GM12891 (cell line): Measurements from ENCODE around the gene SEC61A1.

Experiments used
- POLR2A ChIP-seq: IDR thresholded peaks from 2 replicates; pipeline ENCODE4 v1.6.1; 2011; ENCODE audit warnings: low read depth, low read length, control low read depth
- POLR2AphosphoS5 ChIP-seq: IDR thresholded peaks from 2 replicates; pipeline ENCODE4 v1.6.1; 2011; ENCODE audit warnings: low read depth, low read length, control low read depth
- TAF1 ChIP-seq: IDR thresholded peaks from 2 replicates; pipeline ENCODE4 v1.6.1; 2011; ENCODE audit warnings: low read depth, low read length, control low read depth

DNA sequence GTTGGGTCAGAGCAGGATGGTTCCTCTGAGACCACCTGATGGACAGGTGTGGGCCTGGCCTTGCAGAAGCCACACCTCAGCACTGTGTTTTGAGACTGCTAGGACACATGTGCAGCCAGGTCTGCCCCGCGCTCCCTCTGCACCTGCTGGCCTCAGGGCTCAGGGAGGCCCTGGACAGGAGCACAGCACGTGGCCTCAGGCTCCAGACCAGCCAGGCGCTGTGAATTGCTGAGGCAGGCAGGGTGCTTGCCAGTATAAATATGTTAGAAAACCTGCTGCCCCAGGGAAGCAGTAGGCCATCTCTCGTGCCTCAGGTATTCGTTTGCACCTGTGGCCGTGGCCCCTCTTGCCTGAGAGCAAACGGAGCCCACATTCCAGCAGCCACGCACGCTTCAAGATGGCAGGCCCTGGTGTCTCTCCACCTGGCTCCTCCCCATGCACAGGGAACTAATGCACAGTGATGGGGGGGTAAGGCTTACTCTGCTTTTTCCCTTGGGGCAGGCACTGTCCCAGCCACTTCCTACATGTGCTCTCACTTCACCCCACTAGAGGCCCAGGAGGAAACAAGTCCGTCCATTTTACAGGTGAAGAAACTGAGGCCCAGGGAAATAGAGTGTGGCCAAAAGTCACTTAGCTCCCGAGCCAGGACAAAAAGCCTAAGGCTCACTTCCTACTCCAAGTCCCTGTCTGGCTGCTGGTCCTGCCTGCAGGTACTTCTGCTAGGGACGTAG lies 20.4 kb downstream of the SEC61A1 start:
- no peak for TF ChIP-seq POLR2A
- no peak for TF ChIP-seq POLR2AphosphoS5
- no peak for TF ChIP-seq TAF1
